ENCODE measurements around the gene NPR2.
A peak's percentile ranks its signal among the peaks of the same experiment; 100 is the strongest.

The NPR2 gene

DNA sequence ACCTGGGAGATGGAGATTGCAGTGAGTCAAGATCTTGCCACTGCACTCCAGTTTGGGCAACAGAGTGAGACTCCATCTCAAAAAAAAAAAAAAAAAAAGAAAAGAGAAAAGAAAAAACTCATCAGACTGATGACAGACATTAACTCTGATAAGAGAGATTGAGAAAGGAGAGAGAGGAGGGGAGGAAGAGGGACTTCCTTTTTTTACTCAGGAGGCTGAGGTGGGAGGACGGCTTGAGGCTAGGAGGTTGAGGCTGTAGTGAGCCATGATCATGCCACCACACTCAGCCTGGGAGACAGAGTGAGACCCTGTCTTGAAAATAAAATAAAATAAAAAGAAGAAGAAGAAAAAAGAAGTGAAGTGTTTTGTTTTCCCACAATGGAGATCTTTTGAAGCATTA, 27.6 kb upstream of the NPR2 start:
- DNase-seq (ENCODE audit: low spot score) = no peak

DNA sequence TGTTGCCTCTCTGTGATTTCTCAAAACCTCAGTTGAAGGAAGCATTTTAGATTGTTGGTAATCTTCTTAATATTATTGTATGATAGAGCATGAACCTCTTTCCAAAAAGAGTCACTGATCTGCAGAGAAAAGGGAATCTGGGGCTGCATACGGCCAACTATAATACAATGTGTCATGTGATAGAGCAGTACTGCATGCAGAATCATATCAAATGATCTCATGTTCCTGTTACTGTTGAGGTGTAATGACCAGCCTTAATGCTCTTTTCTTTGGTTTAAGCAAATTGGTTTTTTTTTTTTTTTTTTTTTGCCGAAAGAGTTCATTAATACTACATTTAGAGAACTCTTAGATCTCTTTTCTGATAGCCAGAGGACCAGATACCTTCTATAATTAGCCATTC, 24.4 kb upstream of the NPR2 start:
- no peak for DNase-seq (ENCODE audit: low spot score)

DNA sequence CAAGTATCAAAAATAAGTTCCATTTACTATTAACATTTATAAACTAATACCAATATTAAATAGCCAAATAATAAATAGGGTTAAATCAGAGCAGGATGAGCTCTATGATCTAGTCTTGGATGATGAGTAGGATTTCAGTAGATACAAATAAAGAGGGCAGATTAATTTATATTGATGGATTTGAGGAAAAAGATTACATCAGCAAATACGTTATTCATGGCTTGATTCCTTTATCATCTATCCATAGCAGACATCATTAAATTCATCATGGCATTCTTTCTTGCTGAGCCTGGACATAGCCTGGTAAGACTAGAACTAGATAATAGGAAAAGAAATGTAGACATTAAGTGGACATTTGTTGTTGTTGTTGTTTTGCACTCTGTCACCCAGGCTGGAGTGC, 23.9 kb upstream of the NPR2 start:
- DNase-seq (ENCODE audit: low spot score) = no peak

GRCh38 chr9:35769763-35770162, 21.6 kb upstream of the NPR2 start:
- no peak for DNase-seq (ENCODE audit: low spot score)

DNA sequence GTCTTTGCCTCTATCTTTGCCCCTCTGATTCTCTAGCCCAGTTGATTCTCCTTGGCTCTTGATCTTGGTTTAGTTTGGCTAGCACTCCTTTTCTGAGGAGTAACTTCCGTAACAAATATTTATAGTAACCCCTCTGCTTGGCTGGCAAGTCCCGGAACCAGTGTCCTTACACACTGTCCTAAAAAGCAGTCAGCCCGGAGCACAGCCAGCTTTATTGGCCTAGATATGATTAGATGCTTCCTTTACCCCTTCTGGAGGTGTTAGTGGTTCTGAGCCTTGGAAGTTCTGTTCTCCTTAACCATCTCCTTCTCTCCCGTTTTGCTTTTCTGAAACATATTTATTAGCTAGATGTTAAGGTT, 20.3 kb upstream of the NPR2 start:
- no peak for DNase-seq (ENCODE audit: low spot score)

- no peak for DNase-seq (ENCODE audit: low spot score)
These were observed 19.9 kb upstream of the NPR2 start for GRCh38 chr9:35771534-35771933.

DNA sequence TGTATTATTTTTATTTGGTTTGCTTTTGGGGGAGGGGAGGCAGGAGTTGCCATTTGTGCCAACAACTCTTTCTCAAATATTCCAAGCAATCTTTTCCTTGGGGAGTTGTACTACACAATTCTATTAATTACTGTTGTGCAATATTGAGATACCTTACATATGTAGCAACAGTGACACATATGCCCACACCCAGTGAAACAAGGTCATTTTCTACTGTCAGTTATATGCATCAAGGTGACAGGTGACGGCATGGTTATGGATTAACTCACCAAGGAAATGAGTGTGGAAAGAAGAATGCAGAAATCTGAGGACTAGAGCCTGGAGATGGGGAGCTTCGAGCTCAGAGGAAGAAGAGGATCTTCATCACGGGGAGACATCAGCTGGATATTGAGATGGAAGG, 19.4 kb upstream of the NPR2 start:
- no peak for DNase-seq (ENCODE audit: low spot score)

GRCh38 chr9:35774907-35775635, 16.3 kb upstream of the NPR2 start:
- DNase-seq (ENCODE audit: low spot score) = peak; percentile 55

- DNase-seq (ENCODE audit: low spot score) = no peak
These were observed 15.4 kb upstream of the NPR2 start for GRCh38 chr9:35776018-35776417.

- no peak for DNase-seq (ENCODE audit: low spot score)
These were observed 12.9 kb upstream of the NPR2 start for GRCh38 chr9:35778496-35778895.

- DNase-seq (ENCODE audit: low spot score) = no peak
These were observed 10.3 kb upstream of the NPR2 start for GRCh38 chr9:35781066-35781465.

- DNase-seq (ENCODE audit: low spot score) = no peak
These were observed 8.0 kb upstream of the NPR2 start for GRCh38 chr9:35783418-35783817.

DNA sequence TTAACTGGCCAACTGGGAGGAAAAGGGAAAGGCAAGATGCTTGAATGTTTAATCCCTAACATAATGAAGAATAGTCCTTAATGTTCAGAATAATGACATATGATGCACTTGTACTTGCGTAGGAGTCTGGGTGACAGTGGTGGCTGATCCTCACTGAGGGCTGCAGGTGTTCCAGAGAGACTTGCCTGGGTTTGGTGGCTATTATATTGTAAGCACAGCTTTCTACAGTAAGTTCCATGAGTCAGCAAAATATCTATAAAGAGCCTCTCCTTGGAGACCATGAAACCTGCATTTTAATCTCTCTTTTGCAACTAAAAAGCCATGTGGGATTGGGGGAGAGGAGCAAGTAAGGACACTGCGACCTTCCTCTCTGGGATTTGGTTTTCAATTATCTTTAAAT, 1.9 kb upstream of the NPR2 start:
- DNase-seq (ENCODE audit: low spot score) = no peak

GRCh38 chr9:35790025-35790384, 1.4 kb upstream of the NPR2 start:
- no peak for DNase-seq (ENCODE audit: low spot score)

GRCh38 chr9:35790385-35791296, 750 bp upstream of the NPR2 start:
- DNase-seq (ENCODE audit: low spot score) = peak; percentile 83

- DNase-seq (ENCODE audit: low spot score) = no peak
These were observed 828 bp downstream of the NPR2 start for GRCh38 chr9:35792024-35792813.

GRCh38 chr9:35792826-35793225, 1.4 kb downstream of the NPR2 start:
- no peak for DNase-seq (ENCODE audit: low spot score)

DNA sequence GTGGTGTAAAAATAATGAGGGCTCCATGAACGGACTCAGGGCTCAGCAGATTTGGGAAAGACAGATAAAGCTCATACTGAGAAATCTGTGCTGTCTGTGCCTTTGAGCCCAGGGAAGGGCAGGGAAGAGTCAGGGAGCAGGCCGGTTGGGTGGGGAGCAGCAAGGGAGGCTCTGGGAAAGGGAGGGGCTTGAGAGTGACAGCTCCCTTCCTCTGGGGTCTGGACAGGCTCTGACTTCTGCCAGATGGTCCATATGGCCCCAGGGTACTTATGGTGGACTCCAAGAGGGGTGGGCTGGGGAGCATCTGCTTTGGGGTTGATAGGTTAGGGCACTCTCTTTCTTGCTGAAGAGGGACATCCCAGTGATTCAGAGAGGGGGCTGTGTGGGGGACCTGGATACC, 2.1 kb downstream of the NPR2 start:
- DNase-seq (ENCODE audit: low spot score) = no peak

- no peak for DNase-seq (ENCODE audit: low spot score)
These were observed 4.3 kb downstream of the NPR2 start for GRCh38 chr9:35795695-35796094.

DNA sequence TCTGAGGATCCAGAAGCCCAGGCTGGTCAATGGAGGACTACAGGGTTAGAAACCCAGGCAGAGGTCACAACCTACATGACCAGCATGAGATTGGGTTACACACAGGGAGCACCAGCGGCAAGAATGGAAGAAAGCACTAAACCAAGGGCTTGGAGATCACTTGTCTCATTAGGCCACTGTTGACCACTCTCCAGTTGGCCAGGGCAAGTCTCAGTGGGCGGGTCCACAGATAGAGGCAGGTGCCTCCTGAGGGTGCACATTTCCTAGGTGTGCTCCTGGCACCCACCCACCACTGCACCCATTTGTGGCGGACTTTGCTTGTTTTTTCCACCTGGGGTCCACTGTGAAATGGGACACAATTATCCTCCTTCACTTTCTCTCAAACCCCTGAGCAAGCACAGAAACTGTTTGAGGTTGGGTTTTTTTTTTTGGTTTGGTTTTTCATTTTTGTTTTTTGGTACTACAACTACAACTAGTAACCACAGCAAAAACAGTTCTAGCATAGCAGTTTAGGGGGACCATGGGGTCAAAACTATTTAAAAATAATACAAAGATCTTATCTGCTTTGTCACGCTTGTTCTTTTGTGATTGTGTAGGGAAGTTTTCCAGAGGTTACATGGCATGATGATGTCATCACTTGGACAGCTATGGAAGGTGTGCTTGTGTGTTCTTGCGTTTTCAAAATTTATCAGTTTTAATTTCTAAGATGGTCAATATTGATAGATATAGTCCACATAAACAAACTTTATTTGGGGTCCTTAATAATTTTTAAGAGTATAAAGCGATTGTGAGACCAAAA, 6.1 kb downstream of the NPR2 start:
- no peak for DNase-seq (ENCODE audit: low spot score)

GRCh38 chr9:35798658-35799374, 7.4 kb downstream of the NPR2 start:
- DNase-seq (ENCODE audit: low spot score) = no peak
